NCI-H128 (cell line): ENCODE data around the gene CST1.
"Not testable (repeated sequence)": the region's sequence is repeated elsewhere in the genome, so short reads cannot be mapped to it uniquely, and the experiment has no call there.

Source experiments
- DNase-seq: peaks from one replicate; lab custom pipeline; 2025; ENCODE audit not compliant: unreplicated experiment; lab: John Stamatoyannopoulos, UW

The CST1 gene, protein sequence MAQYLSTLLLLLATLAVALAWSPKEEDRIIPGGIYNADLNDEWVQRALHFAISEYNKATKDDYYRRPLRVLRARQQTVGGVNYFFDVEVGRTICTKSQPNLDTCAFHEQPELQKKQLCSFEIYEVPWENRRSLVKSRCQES

DNA sequence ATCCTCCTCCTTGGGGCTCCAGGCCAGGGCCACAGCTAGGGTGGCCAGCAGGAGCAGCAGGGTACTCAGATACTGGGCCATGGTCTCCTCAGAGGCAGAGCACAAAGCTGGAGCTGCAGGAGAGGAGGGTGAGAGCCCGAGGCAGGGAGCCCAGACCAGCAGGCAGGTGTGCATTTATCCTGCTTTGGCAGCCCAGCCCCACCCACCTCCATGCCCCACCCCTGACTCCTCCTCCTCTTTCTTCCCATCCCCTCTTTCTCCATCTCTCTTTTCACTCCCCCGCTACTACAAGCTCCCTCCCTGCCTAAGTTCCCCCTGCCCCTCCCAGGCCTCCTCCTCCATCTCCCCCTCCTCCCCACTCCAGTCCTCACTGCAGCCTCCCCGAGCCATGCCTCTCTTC is at the start of gene CST1:
CST1 (minus strand) TSS at position 150 of the 400 bp plus-strand sequence; CDS start at position 81, 69 bp downstream.
- not testable (repeated sequence) for DNase-seq

GRCh38 chr20:23799216-23799847 is 48.6 kb upstream of the CST1 start:
- not testable (repeated sequence) for DNase-seq

- no peak for DNase-seq
These were observed 44.8 kb upstream of the CST1 start for GRCh38 chr20:23795526-23795925.

GRCh38 chr20:23794841-23795240 is 44.1 kb upstream of the CST1 start:
- no peak for DNase-seq

DNA sequence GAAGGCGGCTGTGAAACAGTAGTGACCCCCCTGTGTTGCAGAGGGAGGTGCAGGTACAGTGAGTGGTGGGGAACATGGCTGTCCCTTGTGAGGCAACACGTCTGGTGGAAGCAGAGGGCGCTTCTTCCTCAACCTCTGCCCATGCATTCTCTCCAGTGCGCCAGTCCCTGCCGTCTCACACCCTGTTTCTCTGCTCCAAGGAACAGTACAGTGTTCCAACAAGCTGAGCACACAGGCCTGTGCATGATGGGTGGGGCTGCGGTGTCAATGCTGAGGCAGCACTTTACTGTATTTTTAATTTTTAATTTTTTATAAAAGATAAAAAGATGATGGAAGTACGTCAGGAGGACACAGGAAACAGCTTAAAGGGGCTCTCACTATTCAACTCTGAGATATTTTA is 43.3 kb upstream of the CST1 start:
- DNase-seq = no peak

GRCh38 chr20:23783447-23783846 is 32.7 kb upstream of the CST1 start:
- no peak for DNase-seq

DNA sequence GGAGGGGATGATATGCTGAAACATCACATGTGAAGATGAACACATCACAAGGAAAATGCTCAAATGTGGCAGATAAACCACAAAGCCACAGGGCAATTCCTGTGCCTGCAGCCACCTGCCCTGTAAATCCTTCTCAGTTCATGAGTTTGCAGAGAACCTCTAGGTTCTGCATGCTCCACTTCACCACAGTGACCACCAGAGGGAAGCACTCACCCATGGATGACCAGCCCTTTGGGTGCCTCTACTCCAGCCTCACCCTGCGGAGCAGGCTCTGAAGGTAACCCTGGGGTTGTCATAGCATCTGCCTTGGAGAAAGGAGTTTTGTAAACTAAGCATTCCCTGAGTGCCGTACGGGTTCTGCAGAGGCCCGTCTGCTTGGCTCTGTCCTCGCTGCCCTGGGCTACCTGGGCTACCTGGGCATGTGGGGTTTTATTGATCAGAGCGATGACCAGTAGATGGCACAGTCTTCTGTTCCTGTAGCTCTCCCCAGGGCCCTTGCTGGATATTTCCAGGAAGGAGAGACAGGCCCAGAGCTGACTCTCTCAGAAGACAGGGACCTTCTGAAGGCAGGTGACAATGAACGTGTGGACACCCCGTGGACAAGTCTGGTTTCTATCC is 31.7 kb upstream of the CST1 start:
- no peak for DNase-seq

- not testable (repeated sequence) for DNase-seq
These were observed 27.9 kb upstream of the CST1 start for GRCh38 chr20:23778676-23779075.

- DNase-seq = not testable (repeated sequence)
These were observed 26.6 kb upstream of the CST1 start for GRCh38 chr20:23777380-23777779.

DNA sequence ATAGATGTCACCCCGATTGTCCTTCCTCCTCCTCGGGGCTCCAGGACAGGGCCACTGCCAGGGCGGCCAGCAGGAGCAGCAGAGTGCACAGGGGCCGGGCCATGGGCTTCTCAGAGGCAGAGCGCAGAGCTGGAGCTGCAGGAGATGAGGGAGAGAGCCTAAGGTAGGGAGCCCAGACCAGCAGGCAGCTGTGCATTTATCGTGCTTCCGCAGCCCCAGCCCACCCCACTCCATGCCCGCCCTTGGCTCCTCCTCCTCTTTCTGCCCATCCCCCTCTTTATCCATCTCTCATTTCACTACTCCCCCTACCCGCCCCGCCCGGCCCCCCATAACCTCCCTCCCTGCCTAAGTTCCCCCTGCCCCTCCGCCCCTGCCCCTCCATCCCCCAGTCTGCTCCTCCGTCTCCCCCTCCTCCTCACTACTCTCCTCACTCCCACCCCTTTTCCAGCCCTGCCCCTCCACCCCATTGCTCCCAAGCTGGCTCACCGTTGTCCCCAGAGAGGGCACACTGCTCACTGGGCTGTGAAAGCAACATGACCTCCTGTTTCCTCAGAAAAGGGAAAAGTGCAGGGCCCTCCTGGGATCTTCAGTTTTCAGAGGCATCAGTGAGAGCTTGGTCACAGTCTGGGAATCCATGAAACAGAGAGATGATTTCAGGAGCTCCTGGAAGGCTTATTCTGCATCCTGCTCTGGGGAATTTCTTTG is 25.5 kb upstream of the CST1 start:
- no peak for DNase-seq

DNA sequence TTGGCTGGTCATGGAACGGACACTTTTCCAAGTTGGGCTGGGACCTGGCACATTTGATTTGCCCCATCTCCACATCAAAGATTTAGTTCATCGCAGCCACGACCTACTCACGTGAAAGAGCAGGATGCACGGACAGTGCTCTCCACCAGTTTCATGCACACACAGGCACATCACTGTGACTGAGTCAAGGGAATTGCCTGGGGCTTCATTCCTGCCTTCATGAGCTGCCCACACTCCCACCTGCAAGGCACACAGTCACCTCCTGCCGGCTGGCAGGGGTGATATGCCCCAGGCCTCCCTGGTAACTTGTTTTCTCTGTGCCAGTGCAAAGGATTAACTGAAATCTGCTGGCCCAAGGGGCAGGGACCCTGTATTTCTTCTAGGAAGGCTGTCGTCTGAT is 23.3 kb upstream of the CST1 start:
- no peak for DNase-seq

- no peak for DNase-seq
These were observed 22.8 kb upstream of the CST1 start for GRCh38 chr20:23773579-23773978.

DNA sequence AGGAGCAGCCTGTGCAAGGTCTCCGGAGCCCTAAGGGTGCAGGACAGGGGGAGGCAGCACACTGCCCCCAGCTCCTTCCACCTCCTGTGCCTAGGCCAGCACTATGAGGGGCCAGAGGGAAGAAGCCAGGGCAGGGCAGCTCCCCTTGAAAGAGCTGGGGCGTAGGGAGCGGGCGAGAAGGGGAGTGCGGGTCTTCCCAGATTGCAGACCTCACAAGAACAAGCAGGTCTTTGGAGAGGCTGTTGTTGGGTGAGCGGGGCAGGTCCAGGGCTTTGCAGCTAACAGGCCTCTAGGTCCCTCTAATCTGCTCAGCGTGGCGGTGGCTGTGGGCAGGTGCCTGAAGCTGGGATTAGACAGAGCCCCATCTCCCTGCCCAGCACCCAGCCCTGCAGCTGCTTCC is 22.4 kb upstream of the CST1 start:
- no peak for DNase-seq

- no peak for DNase-seq
These were observed 21.3 kb upstream of the CST1 start for GRCh38 chr20:23772074-23772473.

GRCh38 chr20:23770384-23770783 is 19.6 kb upstream of the CST1 start:
- no peak for DNase-seq

- not testable (repeated sequence) for DNase-seq
These were observed 17.8 kb upstream of the CST1 start for GRCh38 chr20:23768520-23768919.

DNA sequence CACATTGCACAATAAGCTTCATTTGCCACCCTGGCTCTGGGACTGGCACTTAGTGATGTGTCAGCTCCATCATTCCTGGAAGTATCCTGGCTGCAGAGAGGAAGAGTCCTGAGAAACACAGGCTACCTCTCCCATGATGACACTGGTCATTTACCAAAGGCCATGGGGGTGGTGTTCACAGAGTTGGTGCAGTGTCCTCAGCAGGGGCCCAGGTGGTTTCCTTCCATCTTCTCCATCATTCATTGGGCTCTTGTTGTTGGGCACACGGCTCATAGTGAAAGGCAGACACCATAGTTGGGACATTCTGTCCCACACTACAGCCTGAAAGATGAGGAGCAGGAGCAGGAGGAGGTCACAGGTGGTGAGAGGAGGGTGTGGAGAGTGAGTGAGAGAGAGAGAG is 15.8 kb upstream of the CST1 start:
- no peak for DNase-seq

DNA sequence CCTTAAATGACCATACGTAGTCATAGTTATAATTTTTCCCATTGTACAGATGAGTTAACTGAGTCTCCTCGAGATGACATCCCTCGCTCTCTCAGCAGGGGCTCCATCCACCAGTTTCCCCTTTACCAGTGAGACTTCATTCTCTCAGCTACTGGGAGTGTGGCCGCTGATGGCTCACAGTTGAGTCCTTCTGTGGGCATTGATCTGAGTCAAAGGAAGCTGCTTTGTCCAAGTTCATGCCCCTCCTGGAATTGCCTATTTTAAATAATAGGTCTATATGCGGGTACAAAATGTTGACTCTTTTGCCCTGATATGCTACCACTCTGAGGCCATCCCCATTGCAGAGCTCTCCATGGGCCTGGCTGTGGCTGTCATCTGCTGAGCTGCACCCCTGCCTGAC is 14.8 kb upstream of the CST1 start:
- no peak for DNase-seq

DNA sequence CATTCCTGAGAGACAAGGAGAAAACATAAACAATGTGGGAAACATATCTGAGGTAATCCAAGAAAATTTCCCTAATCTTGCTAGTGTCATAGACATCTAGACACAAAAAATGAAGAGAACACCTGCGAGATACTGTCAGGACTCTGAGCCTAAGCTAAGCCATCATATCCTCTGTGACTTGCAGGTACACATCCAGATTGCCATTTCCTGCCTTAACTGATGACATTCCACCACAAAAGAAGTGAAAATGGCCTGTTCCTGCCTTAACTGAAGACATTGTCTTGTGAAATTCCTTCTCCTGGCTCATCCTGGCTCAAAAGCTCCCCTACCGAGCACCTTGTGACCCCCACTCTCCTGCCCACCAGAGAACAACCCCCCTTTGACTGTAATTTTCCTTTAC is 13.9 kb upstream of the CST1 start:
- DNase-seq = not testable (repeated sequence)

- no peak for DNase-seq
These were observed 12.6 kb upstream of the CST1 start for GRCh38 chr20:23763345-23763744.

DNA sequence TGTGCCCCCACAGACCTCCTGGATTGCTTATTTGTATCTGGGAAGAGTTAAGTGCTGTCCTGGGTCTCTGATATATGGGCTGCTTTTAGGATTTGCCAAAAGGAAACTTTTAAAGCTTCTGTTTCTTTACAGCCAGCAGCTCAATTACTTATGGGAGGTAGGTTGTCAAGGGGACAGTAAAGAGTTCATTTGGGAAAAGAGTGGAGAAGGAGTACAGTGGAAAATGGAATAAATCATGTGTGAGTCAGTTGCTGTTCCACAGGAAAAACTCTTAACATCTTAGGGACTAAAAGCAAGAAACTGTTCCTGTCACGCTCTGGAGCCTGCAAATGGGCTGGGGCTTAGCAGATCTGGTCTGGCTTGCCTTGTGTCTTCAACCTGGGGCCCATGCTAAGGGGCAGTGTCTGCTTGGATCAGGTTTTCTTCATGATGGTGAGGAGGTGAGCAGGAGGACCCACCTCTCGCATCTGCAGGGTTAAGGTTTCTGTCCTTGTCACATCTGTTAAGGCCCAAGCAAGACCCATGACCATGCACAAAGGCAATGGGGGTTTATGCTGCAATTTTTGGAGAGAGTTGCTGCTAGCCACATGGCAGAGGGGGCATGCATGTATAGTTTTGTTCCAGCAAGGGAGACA is 8.7 kb upstream of the CST1 start:
- no peak for DNase-seq

DNA sequence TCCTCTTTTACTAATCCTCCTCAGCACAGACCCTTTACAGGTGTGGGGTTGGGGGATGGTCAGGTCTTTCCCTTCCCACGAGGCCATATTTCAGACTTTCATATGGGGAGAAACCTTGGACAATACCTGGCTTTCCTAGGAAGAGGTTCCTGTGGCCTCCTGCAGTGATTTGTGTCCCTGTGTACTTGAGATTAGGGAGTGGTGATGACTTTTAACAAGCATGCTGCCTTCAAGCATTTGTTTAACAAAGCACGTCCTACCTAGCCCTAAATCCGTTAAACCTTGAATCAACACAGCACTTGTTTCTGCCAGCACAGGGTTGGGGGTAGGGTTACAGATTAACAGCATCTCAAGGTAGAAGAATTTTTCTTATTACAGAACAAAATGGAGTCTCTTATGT is 6.1 kb upstream of the CST1 start:
- DNase-seq = not testable (repeated sequence)
